ENCODE results near the gene OR51V1. TPM values are rescaled to one million over a fixed set of nuclear protein-coding genes. Genes with fewer than 3 reads are reported as not detected.

The OR51V1 gene
- total and polyA plus RNA-seq, 10 of the 15 experiments (the other 5 are each of a cell fraction or from before 2014, with no cell fraction given), result not detected

- no peak for TF ChIP-seq E4F1 (IDR thresholded peaks at IDR 0.05; ENCODE audit: borderline replicate concordance, partially characterized antibody)
- no peak for TF ChIP-seq PAX8 (IDR thresholded peaks at IDR 0.05)
Measured at GRCh38 chr11:5174934-5175333, 25.5 kb downstream of the OR51V1 start (continued).

- no peak for ATAC-seq
- FAIRE-seq, result no peak
- H3K4me2 ChIP-seq (ENCODE audit: control insufficient read depth, insufficient read depth), result no peak overlapping the region
- no peak overlapping the region for H3K9ac ChIP-seq (ENCODE audit: control insufficient read depth, insufficient read depth, low read length)
- H2AFZ ChIP-seq (ENCODE audit: control insufficient read depth, low read depth, low read length), result no peak overlapping the region
- H3K4me3 ChIP-seq, result no peak overlapping the region
- ChIA-PET SMC1A (ENCODE audit: uncharacterized antibody, unreplicated experiment) (no interaction called here), POLR2A (no interaction called here), CTCF (no interaction called here), RAD21 (ENCODE audit: unreplicated experiment) (no interaction called here)
- no peaks in the 10 kb centered on the region for H3K4me1 ChIP-seq (ENCODE audit: control insufficient read depth, insufficient read depth, low read length)
- DNase-seq (ENCODE audit: low read depth, low spot score), result no peak
- no peaks in the 10 kb centered on the region for H3K79me2 ChIP-seq (ENCODE audit: control insufficient read depth, insufficient read depth, low read length)
- H3K36me3 ChIP-seq (ENCODE audit: control insufficient read depth in 2 of 2, insufficient read depth in 2 of 2, low read length in 1 of 2), result no peaks in the 10 kb centered on the region
- intact Hi-C loops (cut with micrococcal nuclease; ENCODE audit: unreplicated experiment) (no loop called here), in situ Hi-C loops (cut with MboI) (no loop called here)
- no peaks in the 10 kb centered on the region for H3K27me3 ChIP-seq (replicated peaks in 1 of 2; ENCODE audit: control insufficient read depth in 2 of 2, insufficient read depth in 2 of 2, low read length in 1 of 2)
- no TSS peak for BruUV-seq (replicated peaks)
- H3K27ac ChIP-seq (ENCODE audit: control insufficient read depth, insufficient read depth), result no peak overlapping the region
- H3K9me3 ChIP-seq (replicated peaks; ENCODE audit: control insufficient read depth, insufficient read depth, low read length), result no peaks in the 10 kb centered on the region
- H4K20me1 ChIP-seq (ENCODE audit: control insufficient read depth, insufficient read depth), result no peaks in the 10 kb centered on the region
- WGBS (ENCODE audit: insufficient coverage, insufficient replicate concordance, low lambda C conversion rate, missing lambda C conversion rate), result 0% methylated on average over 2 of the region's 2 CpGs
- TF ChIP-seq ZNF592 (IDR thresholded peaks at IDR 0.05) (no peak), RFX5 (IDR thresholded peaks at IDR 0.05; ENCODE audit: low read depth, low read length) (no peak), RAD51 (IDR thresholded peaks at IDR 0.05) (no peak), JUNB (IDR thresholded peaks at IDR 0.05) (no peak), SPI1 (IDR thresholded peaks at IDR 0.05; ENCODE audit: borderline replicate concordance, insufficient read depth, low read depth, low read length) (no peak), POLR2AphosphoS5 (IDR thresholded peaks at IDR 0.05; ENCODE audit: low read length) (no peak), EP300 (IDR thresholded peaks at IDR 0.05; ENCODE audit: borderline replicate concordance in 1 of 2, control insufficient read depth in 1 of 2, low read depth in 2 of 2, low read length in 2 of 2) (no peak), TAF1 (IDR thresholded peaks at IDR 0.05; ENCODE audit: borderline replicate concordance, low read depth, low read length) (no peak), USF2 (IDR thresholded peaks at IDR 0.05; ENCODE audit: borderline replicate concordance, low read depth, low read length) (no peak), CEBPZ (IDR thresholded peaks at IDR 0.05; ENCODE audit: low read depth, low read length) (no peak)
Measured at GRCh38 chr11:5171856-5172255, 28.6 kb downstream of the OR51V1 start.
